Frontal cortex (tissue), 4 donors: ENCODE measurements around the gene POTEG. TPM values are rescaled to one million over a fixed set of nuclear protein-coding genes. Genes with fewer than 3 reads are reported as not detected.
"Not testable (repeated sequence)": the region's sequence is repeated elsewhere in the genome, so short reads cannot be mapped to it uniquely, and the experiment has no call there.

Source experiments
- DNase-seq, 2 donors: peaks; one replicate each; pipeline ENCODE4 v3.0.0; 2012; ENCODE audit warnings: low spot score in 2 of 2
- FAIRE-seq: peaks from 2 replicates; lab custom pipeline; 2012; peaks lifted over from hg19 to GRCh38; lab: Jason Lieb, UNC
- total RNA-seq: library from RNA; depleted of rRNA; stranded (reverse); fragments of >200 nt; gene quantifications from one replicate; pipeline ENCODE4 v1.2.3, GENCODE V29; 2014
- donor health status: control.
- donor health status: control.
- donor health status: control.

POTEG gene
- not detected for total RNA-seq

DNA sequence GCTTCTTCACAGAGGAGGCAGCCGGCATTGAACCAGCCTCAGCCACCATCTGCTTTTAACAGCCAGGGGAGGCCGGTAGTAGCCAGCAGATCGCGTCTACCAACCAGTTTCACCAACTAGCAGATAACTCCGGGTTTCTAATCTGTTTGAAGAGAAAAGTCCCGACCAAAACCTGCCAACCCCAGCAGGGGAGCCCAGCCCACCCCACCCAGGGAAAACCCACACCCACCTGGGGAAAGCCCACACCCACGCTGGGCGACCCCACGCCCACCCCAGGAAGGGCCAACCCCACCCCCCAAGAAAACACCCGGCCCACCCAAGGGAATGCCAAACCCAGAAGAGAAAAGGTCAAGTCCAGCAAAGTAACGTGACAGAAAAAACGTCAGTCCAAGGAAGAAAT, at the start of gene POTEG:
TSS of gene POTEG (minus strand) at position 101 of the 400 bp plus-strand sequence. CDS start at position 49, 52 bp downstream.
- not testable (repeated sequence) for DNase-seq, FAIRE-seq

DNA sequence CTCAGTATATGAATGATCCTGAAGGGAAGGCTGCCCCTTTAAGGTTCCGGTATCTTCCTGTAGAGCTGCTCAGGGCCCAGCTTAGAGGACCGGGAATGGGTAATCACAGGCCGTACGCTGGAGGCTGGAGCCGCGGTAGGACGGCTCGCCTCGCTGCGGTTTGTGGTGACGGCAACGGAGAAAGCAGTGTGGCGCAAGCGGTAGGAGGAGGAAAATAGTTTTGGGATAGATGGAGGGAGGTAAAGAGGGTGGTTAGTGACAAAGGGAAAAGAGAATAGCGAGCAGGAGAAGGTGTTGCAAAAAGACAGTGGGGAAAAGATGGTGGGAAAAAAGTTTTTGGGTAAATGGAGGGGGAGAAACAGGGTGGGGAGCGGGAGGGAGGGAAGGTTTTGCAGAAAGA, 48.0 kb upstream of the POTEG start:
- not testable (repeated sequence) for DNase-seq, FAIRE-seq

DNA sequence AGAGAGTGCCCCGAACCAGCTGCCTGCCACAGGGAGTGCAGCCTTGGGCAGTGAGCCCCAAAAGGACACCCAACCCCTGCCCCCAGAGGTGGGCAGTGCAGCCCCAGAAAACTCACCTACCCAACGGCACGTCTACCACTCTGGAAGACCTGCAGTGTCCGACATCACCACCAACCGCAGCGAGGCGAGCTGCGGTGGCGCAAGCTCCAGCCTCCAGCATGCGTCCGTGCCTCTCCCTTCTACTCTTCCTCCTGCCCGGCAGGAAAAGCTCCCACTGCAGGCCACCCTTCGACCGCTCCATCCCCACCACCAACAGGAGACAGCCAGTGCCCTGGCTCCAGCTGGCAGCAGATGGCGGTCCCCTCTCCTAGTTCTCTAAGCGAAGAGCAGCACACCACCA, 47.3 kb upstream of the POTEG start:
- not testable (repeated sequence) for FAIRE-seq, DNase-seq

DNA sequence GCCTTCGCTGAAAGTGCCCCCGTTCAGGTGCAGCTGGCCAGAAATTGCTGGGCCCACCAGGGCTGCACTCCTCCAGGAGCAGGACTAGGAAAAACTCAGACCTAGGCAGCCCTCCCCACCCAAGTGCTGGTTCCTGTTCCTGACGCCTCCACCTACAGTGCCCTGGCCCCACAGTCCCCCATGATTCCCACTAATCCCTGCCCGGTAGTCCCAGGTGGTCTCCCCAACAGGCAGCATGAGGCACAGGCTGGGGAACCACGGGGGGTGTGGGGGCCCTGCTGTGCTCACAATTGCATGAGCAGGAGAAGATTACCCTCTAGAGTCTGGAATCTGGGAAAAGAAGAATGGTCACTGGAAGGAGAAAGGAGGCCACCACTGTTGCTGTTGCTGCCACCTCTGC, 46.4 kb upstream of the POTEG start:
- not testable (repeated sequence) for FAIRE-seq

DNA sequence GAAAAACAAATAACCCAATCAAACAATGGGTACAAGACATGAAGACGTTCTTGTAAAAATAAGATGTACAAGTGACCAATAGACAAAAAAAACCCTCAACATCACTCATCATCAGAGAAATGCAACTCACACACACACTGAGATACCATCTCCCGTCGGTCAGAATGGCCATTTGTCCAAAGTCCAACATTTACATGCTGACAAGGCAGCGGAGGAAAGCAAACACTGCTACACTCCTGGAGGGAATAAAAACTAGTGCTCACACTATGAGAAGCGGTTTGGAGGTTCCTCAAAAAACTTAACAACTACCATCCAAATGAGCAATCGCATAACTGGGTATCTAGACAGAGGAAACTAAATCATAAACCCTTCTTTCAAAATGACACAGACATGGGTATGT, 11.6 kb upstream of the POTEG start:
- FAIRE-seq, DNase-seq: not testable (repeated sequence)

More for the DNA sequence above, 46.4 kb upstream of the POTEG start:
- not testable (repeated sequence) for DNase-seq

DNA sequence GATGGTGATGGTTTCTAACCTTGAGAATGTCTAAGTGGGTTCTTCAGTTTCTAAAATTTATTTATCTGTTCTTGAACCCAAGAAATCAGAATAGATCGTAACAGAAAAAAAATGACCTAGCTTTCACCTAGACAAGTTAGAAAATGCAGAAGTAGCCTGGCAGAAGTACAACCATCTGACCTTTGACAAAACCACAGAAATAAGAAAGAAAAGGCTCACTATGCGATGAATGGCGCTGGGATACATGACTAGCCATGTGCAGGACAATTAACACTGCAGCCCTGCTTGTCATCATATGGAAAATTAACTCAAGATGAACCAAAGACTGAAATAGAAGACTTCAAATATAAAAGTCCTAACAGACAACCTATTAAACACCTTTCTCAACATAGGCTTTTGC, 5.7 kb upstream of the POTEG start:
- not testable (repeated sequence) for FAIRE-seq, DNase-seq

DNA sequence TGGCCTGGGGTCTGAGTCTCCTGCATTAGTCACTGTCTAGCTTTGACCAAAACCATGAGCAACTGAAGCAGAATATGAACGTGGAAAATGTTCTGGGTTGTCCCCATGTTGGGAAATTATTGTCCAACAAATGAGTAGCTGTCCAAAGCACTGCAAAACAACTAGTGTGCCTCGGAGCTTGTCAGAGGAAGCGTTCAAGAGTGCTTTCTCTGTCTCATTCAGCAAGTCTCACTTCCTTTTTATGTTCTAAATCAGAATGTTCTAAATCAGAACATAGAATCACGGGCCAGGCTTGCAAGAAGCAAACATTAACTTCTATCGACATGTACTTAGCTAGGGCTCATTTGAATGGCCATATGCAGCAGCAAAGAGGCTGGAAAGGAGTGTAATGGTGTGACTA, 5.1 kb upstream of the POTEG start:
- FAIRE-seq, DNase-seq: not testable (repeated sequence)

DNA sequence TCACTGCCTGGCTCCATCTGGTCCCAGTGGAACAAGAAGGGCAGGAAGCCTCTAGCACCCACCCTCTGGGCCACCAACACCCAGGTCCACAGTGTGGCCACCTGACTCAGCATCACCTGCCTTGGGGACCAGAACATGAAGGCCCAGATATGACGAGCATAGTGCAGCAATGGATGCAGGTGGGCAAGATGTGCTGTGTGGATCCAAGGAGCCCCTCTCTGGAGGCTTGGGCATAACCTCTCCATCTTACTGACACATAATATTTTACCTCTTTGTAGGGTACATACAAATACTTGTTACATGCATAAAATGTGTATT, 2.9 kb upstream of the POTEG start:
- not testable (repeated sequence) for FAIRE-seq, DNase-seq

DNA sequence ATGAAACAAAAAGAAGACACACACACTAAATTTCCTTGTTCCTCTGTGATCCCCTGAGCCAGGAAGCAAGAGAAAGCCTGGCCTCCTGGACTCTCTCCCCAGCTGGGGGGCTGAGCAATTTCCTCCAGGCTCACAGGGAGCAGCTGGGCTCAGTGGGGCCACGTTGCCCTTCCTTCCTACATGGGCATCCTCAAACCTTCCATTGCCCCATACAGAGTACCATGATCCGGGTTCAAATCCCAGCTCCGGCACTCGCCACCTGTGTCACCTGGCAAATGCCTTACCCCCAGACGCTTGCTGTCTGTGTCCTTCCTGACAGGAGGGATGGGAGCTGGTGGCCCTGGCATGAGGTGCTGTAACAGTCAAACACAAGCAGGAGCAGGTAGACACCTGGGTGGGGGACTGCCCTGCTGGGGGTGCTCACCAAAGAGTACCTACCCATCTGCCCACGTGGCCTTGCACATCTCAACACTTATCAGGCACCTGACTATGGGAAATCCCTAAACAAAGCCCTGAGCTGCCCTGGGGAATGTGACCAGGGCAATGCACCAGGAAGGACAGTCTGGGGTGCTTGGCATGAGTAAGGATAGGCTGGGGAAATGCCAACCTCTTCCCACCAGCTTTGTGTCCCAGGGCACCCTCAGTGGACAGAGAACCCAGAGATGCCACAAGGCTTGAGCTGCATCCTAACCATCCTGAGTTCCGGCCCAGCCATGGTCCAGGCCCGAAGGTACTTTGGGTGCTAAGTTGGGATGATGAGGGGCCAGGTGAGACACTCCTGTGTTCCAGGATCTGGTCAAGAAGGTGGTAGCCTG, 2.4 kb upstream of the POTEG start:
- not testable (repeated sequence) for FAIRE-seq, DNase-seq

DNA sequence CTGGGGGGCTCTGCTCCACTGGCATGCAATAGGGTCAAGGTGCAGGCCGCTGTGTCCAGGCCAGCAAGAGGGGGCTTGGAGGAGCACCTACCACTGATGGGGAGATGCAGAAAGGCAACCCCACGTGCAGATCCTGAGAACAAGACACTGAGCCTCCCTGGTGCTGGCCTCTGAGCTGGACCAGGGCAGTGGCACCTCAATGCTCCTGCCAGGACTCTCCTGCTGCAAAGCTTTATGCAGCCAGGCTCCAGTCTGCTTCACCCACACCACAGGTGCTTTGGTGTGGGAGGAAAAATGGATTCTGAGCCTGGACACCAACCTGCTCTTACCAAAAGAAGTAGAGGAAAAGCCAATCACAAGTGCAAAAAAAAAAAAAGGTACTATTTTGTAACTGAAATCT, 1.7 kb upstream of the POTEG start:
- not testable (repeated sequence) for FAIRE-seq

DNA sequence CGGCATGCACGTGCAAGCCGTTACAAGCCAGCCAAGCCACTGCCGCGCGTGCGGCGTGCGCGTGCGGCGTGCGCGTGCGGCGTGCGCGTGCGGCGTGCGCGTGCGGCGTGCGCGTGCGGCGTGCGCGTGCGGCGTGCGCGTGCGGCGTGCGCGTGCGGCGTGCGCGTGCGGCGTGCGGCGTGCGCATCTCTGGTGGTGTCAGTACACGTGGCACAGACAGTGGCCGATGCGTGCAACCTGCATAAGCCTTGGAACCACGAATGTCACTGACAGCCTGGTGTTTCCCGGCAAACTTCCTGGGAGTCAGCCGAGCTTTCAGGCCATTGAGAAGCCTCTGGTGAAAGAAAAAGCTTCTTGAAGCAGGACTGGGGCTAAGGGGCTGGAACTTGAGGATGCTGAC, 750 bp upstream of the POTEG start:
- not testable (repeated sequence) for DNase-seq, FAIRE-seq

More for the DNA sequence above, 1.7 kb upstream of the POTEG start:
- not testable (repeated sequence) for DNase-seq

DNA sequence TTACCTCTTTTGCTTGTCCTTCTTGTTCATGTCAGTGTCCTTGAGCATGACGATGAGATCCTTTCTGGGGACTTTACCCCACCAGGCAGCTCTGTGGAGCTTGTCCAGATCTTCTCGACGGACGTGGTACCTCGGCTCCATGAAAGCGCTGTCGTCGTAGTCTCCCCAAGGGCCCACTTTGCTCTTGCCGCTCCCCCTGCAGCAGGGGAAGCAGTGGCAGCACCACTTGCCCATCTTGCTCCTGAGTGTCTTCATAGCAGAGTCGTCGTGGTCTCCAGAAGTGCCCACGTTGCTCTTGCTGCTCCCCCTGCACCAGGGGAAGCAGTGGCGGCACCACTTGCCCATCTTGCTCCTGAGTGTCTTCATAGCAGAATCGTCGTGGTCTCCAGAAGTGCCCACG, 376 bp downstream of the POTEG start:
- not testable (repeated sequence) for DNase-seq, FAIRE-seq

DNA sequence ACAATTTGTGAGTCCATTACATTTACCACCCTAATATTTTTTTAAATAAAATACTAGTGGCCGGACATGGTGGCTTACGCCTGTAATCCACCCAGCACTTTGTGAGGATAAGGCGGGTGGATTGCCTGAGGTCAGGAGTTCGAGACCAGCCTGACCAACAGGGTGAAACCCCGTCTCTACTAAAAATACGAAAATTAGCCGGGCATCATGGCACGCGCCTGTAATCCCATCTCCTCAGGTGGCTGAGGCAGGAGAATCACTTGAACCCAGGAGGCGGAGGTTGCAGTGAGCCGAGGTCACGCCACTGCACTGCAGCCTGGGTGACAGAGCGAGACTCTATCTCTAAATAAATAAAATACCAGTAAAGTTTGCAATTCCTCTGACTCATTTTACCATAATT, 25.6 kb downstream of the POTEG start:
- FAIRE-seq, DNase-seq: not testable (repeated sequence)

DNA sequence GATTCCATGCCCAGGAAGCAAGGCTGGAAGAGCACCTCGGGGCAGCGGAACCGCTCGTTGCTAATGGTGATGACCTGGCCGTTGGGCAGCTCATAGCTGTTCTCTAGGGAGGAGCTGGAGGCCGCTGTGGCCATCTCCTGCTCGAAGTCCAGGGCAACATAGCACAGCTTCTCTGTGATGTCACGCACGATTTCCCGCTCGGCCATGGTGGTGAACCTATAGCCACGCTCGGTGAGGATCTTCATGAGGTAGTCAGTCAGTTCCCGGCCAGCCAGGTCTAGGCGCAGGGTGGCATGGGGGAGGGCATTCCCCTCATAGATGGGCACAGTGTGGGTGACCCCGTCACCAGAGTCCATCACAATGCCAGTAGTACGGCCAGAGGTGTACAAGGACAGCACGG, 32.0 kb downstream of the POTEG start:
- DNase-seq, FAIRE-seq: not testable (repeated sequence)

DNA sequence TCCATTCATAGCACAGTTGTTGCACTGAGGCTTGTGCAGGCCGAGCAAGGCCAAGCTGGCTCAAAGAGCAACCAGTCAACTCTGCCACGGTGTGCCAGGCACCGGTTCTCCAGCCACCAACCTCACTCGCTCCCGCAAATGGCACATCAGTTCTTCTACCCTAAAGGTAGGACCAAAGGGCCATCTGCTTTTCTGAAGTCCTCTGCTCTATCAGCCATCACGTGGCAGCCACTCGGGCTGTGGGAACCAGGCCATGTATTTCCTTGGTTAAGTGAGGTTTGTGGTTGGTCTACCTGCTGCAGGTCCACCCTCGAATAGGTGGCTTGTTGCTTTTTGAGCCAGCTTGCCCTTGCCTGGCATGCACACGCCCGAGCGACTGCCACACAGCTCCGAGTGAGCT, 39.4 kb downstream of the POTEG start:
- not testable (repeated sequence) for FAIRE-seq, DNase-seq

DNA sequence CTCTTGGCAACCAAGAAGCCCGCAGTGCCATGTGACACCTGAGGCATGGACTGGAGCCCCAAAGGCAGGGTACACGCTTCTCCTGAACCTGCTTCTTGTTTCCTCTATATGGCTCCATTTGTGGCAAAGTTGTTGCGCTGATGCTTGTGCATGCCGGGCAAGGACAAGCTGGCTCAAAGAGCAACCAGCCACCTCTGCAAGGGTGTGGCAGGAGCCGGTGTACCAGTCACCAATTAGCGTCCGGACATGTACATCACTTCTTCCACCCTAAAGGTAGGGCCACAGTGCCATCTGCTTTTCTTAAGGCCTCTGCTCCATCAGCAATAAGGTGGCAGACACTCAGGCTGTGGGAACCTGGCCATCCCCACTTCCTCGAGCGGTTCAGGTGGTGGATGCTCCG, 43.9 kb downstream of the POTEG start:
- FAIRE-seq, DNase-seq: not testable (repeated sequence)

DNA sequence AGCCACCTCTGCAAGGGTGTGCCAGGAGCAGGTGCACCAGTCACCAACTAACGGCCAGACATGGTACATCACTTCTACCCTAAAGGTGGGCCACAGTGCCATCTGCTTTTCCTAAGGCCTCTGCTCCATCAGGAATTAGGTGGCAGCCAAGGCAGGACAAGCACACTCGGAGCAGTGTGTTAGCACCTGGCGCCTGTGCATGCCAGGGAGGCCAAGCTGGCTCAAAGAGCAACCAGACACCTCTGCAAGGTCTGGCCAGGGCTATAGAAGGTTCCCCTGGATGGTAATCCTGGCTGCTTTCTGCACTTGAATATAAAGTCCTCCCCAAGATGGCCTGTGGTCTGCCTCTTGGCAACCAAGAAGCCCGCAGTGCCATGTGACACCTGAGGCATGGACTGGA, 45.4 kb downstream of the POTEG start:
- not testable (repeated sequence) for FAIRE-seq, DNase-seq

DNA sequence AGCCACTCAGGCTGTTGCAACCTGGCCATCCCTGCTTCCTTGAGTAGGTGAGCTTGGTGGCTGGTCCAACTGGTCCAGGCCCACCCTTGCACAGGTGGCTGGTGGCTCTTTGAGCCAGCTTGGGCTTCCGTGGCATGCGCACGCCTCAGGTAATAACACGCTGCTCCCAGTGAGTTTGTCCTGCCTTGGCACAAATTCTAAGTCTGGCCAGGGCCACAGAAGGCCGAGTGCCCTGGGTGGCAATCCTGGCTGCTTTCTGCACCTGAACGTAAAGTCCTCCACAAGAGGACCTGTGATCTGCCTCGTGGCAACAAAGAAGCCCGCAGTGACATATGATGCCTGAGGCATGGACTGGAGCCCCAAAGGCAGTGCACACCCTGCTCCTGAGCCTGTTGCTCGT, 47.1 kb downstream of the POTEG start:
- FAIRE-seq, DNase-seq: not testable (repeated sequence)

DNA sequence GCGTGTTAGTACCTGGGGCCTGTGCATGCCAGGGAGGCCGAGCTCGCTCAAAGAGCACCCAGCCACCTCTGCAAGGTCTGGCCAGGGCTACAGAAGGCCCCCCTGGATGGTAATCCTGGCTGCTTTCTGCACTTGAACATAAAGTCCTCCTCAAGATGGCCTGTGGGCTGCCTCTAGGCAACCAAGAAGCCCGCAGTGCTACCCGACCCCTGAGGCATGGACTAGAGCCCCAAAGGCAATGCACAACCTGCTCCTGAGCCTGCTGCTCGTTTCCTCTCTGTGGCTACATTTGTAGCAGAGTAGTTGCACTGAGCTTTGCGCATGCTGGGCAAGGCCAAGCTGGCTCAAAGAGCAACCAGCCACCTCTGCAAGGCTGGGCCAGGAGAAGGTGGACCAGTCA, 47.8 kb downstream of the POTEG start:
- DNase-seq, FAIRE-seq: not testable (repeated sequence)

DNA sequence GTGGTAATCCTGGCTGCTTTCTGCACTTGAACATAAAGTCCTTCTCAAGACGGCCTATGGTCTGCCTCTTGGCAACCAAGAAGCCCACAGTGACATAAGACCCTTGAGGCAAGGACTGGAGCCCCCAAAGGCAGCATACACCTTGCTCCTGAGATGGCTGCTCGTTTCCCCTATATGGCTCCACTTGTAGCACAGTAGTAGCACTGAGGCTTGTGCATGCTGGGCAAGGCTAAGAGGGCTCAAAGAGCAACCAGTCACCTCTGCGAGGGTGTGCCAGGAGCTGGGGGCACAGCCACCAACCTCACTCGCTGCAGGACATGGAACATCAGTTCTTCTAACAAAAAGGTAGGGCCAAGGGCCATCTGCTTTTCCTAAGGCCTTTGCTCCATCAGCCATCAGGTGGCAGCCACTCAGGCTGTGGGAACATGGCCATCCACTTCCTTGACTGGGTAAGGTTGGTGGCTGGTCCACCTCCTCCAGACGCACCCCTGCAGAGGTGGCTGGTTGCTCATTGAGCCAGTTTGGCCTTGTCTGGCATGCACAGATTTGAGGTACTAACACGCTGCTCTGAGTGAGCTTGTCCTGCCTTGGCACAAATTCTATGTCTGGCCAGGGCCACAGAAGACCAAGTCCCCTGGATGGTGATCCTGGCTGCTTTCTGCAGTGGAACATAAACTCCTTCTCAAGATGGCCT, 49.9 kb downstream of the POTEG start:
- FAIRE-seq, DNase-seq: not testable (repeated sequence)
